Peyer's patch (tissue), 4 donors: ENCODE data around the gene ALDH1A2.

Source experiments
- CTCF ChIP-seq, 6 experiments: fragments of 450-650 bp in 4 of 6; fragments of 200-600 bp in 2 of 6; sonication (generic) in 1 of 6; IDR thresholded peaks; one replicate each; pipeline ENCODE4 v1.5.1; 2017 to 2019; ENCODE audit warnings: antibody characterized with exemption in 6 of 6, mild to moderate bottlenecking in 3 of 6, moderate library complexity in 1 of 6
- POLR2A ChIP-seq, 2 donors: fragments of 450-650 bp; IDR thresholded peaks; one replicate each; pipeline ENCODE4 v1.5.1; 2017; ENCODE audit warnings: antibody characterized with exemption in 2 of 2, mild to moderate bottlenecking in 2 of 2, moderate library complexity in 2 of 2

GRCh38 chr15:57910672-57911071 is 154.8 kb downstream of the ALDH1A2 start:
- TF ChIP-seq POLR2A (IDR thresholded peaks at IDR 0.05) (no peak), CTCF (IDR thresholded peaks at IDR 0.05) (no peak)
